Tibial nerve (tissue), 3 donors: ENCODE measurements around the gene NNMT.

Experiments
- CTCF ChIP-seq, 5 experiments: fragments of 200-600 bp in 3 of 5; fragments of 450-650 bp in 2 of 5; sonication (generic) in 3 of 5; IDR thresholded peaks; one replicate each; pipeline ENCODE4 v1.5.1; 2016 to 2019; ENCODE audit warnings: antibody characterized with exemption in 5 of 5, mild to moderate bottlenecking in 3 of 5, moderate library complexity in 2 of 5
- POLR2A ChIP-seq, 2 donors: fragments of 450-650 bp; IDR thresholded peaks; one replicate each; pipeline ENCODE4 v1.6.1; 2017; ENCODE audit warnings: antibody characterized with exemption in 2 of 2, mild to moderate bottlenecking in 2 of 2, moderate library complexity in 2 of 2

- TF ChIP-seq CTCF (IDR thresholded peaks at IDR 0.05), result no peak
- no peak for TF ChIP-seq POLR2A (IDR thresholded peaks at IDR 0.05)
These were observed 6.4 kb upstream of the NNMT start for GRCh38 chr11:114289779-114290178.
